Measurements from ENCODE around the gene GREB1L. TPM values are rescaled to one million over a fixed set of nuclear protein-coding genes. Genes with fewer than 3 reads are reported as not detected.
"Not testable (repeated sequence)": the region's sequence is repeated elsewhere in the genome, so short reads cannot be mapped to it uniquely, and the experiment has no call there.

Gene GREB1L
- 1 to 10 TPM; 1.4 to 2.8 (median 2.1) TPM for polyA plus RNA-seq (ENCODE audit: insufficient read length in 4 of 4)

GRCh38 chr18:21242141-21242779, at the start of gene GREB1L:
Gene GREB1L (plus strand): TSS chr18:21242232. CDS start chr18:21383519, 141,287 bp downstream.
- DNase-seq (ENCODE audit: low read depth in 4 of 4, low spot score in 3 of 4) = peak in 2 of 4 donors; percentile 55 to 67

GRCh38 chr18:21192308-21192624, 49.8 kb upstream of the GREB1L start:
- DNase-seq (ENCODE audit: low read depth in 4 of 4, low spot score in 3 of 4) = no peak

GRCh38 chr18:21194871-21195771, 46.9 kb upstream of the GREB1L start:
- peak in 3 of 4 donors; percentile 11 to 52 (median 20) for DNase-seq (ENCODE audit: low read depth in 4 of 4, low spot score in 3 of 4)

- no peak for DNase-seq (ENCODE audit: low read depth in 4 of 4, low spot score in 3 of 4)
Measured at GRCh38 chr18:21196426-21196825, 45.6 kb upstream of the GREB1L start.

- DNase-seq (ENCODE audit: low read depth in 4 of 4, low spot score in 3 of 4) = no peak
Measured at GRCh38 chr18:21203126-21203525, 38.9 kb upstream of the GREB1L start.

GRCh38 chr18:21203542-21204241, 38.3 kb upstream of the GREB1L start:
- DNase-seq (ENCODE audit: low read depth in 4 of 4, low spot score in 3 of 4) = no peak

GRCh38 chr18:21205695-21206094, 36.3 kb upstream of the GREB1L start:
- DNase-seq (ENCODE audit: low read depth in 4 of 4, low spot score in 3 of 4) = no peak

GRCh38 chr18:21210278-21210677, 31.8 kb upstream of the GREB1L start:
- DNase-seq (ENCODE audit: low read depth in 4 of 4, low spot score in 3 of 4) = no peak

GRCh38 chr18:21210784-21211183, 31.2 kb upstream of the GREB1L start:
- DNase-seq (ENCODE audit: low read depth in 4 of 4, low spot score in 3 of 4) = no peak

GRCh38 chr18:21214409-21214808, 27.6 kb upstream of the GREB1L start:
- DNase-seq (ENCODE audit: low read depth in 4 of 4, low spot score in 3 of 4) = not testable (repeated sequence)

GRCh38 chr18:21215490-21215889, 26.5 kb upstream of the GREB1L start:
- no peak for DNase-seq (ENCODE audit: low read depth in 4 of 4, low spot score in 3 of 4)

GRCh38 chr18:21218862-21219261, 23.2 kb upstream of the GREB1L start:
- no peak for DNase-seq (ENCODE audit: low read depth in 4 of 4, low spot score in 3 of 4)

- DNase-seq (ENCODE audit: low read depth in 4 of 4, low spot score in 3 of 4) = no peak
Measured at GRCh38 chr18:21230436-21230835, 11.6 kb upstream of the GREB1L start.

GRCh38 chr18:21241301-21242048, 557 bp upstream of the GREB1L start:
- DNase-seq (ENCODE audit: low read depth in 4 of 4, low spot score in 3 of 4) = peak in 1 of 4 donors; percentile 8

- peak in 2 of 4 donors; percentile 10 to 21 for DNase-seq (ENCODE audit: low read depth in 4 of 4, low spot score in 3 of 4)
Measured at GRCh38 chr18:21242780-21243401, 859 bp downstream of the GREB1L start.

GRCh38 chr18:21254576-21254975, 12.5 kb downstream of the GREB1L start:
- no peak for DNase-seq (ENCODE audit: low read depth in 4 of 4, low spot score in 3 of 4)

- DNase-seq (ENCODE audit: low read depth in 4 of 4, low spot score in 3 of 4) = no peak
Measured at GRCh38 chr18:21255211-21255610, 13.2 kb downstream of the GREB1L start.

- no peak for DNase-seq (ENCODE audit: low read depth in 4 of 4, low spot score in 3 of 4)
Measured at GRCh38 chr18:21257386-21257785, 15.4 kb downstream of the GREB1L start.

GRCh38 chr18:21260621-21261020, 18.6 kb downstream of the GREB1L start:
- no peak for DNase-seq (ENCODE audit: low read depth in 4 of 4, low spot score in 3 of 4)

GRCh38 chr18:21261352-21261751, 19.3 kb downstream of the GREB1L start:
- DNase-seq (ENCODE audit: low read depth in 4 of 4, low spot score in 3 of 4) = no peak

Data from right renal pelvis (tissue), 4 donors.